Upper lobe of left lung (tissue), 6 donors: ENCODE measurements around the gene C10orf88. TPM values are rescaled to one million over a fixed set of nuclear protein-coding genes. Genes with fewer than 3 reads are reported as not detected.

Experiments used
- ATAC-seq, 2 donors: fragments of 200-7000 bp; cut with Tn5 transposase; one replicate each; pipeline ENCODE4 v1.9.1; 2022; ENCODE audit warnings: mild to moderate bottlenecking in 2 of 2, moderate library complexity in 2 of 2; ENCODE audit not compliant: low FRiP score in 2 of 2
- DNase-seq, 2 donors: peaks; one replicate each; pipeline ENCODE4 v3.0.0-alpha.2; 2019 to 2020
- H3K27ac ChIP-seq, 4 donors: fragments of 200-600 bp; sonication (generic); one replicate each; pipeline ENCODE4 v1.5.1; 2016 to 2019
- H3K27me3 ChIP-seq, 4 donors: fragments of 200-600 bp; sonication (generic); one replicate each; pipeline ENCODE4 v1.5.1; 2017 to 2019
- H3K36me3 ChIP-seq, 4 donors: fragments of 200-600 bp; sonication (generic); one replicate each; pipeline ENCODE4 v1.5.1; 2016 to 2019
- H3K4me1 ChIP-seq, 4 donors: fragments of 200-600 bp; sonication (generic); one replicate each; pipeline ENCODE4 v1.5.1; 2018 to 2019
- H3K4me3 ChIP-seq, 4 donors: fragments of 200-600 bp; sonication (generic); one replicate each; pipeline ENCODE4 v1.5.1; 2017 to 2019; ENCODE audit warnings: mild to moderate bottlenecking in 2 of 4, moderate library complexity in 1 of 4
- H3K9me3 ChIP-seq, 4 donors: fragments of 200-600 bp; sonication (generic); one replicate each; pipeline ENCODE4 v1.5.1; 2018 to 2019
- CTCF ChIP-seq, 6 experiments: fragments of 450-650 bp in 4 of 6; fragments of 200-600 bp in 2 of 6; sonication (generic) in 2 of 6; IDR thresholded peaks; one replicate each; pipeline ENCODE4 v1.5.1; 2016 to 2019; ENCODE audit warnings: antibody characterized with exemption in 6 of 6
- EP300 ChIP-seq, 4 donors: sonication (generic); formaldehyde crosslinking; IDR thresholded peaks; one replicate each; pipeline ENCODE4 v1.5.1; 2017; ENCODE audit warnings: antibody characterized with exemption in 4 of 4, control low read depth in 2 of 4
- POLR2A ChIP-seq, 4 donors: fragments of 450-650 bp; IDR thresholded peaks; one replicate each; pipeline ENCODE4 v1.5.1; 2016 to 2017; ENCODE audit warnings: antibody characterized with exemption in 4 of 4, mild to moderate bottlenecking in 2 of 4
- POLR2AphosphoS5 ChIP-seq, 2 donors: sonication (generic); formaldehyde crosslinking; IDR thresholded peaks; one replicate each; pipeline ENCODE4 v1.5.1; 2017; ENCODE audit warnings: antibody characterized with exemption in 2 of 2
- WGBS, 2 donors: methylation state at CpG; one replicate each; pipeline ENCODE4 v1.1.5; 2017 to 2018; 5-methylcytosine and 5-hydroxymethylcytosine counted together
- total RNA-seq, 6 donors: library from RNA; depleted of rRNA in 4 of 6; stranded (reverse); fragments of >200 nt in 4 of 6; gene quantifications; one replicate each; pipeline versions ENCODE4 v1.1.0 to v1.2.1, GENCODE V29; 2016 to 2021
- donor health status: DM: no; HTN: no; CAD: no; lungs with moderate emphysema.
- donor health status: DM: no; HTN: yes; CAD: no; lungs with severe emphysema.

C10orf88 gene
- total RNA-seq, 6 donors from 2014 or later = 3.9 to 8.8 (median 5.4) TPM

DNA sequence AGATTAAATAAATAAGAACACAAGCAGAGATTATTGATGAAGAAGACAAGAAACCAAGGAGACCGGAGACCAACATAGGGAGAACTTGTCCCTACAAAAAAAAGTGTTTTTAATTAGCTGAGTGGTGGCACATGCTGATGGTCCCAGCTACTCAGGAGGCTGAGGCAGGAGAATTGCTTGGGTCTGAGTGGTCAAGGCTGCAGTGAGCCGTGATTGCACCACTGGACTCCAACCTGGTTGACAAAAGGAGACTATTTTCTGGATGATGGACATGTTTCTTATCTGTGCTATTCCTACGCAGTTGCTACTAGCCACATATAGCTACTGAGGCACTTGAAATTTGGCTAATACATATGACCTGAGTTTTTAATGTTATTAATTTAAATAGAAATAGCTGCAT, 44.9 kb upstream of the C10orf88 start:
- H3K36me3 ChIP-seq = peaks cover 7 to 45% (median 16%) of the 10 kb centered on the region in 4 donors
- H3K27ac ChIP-seq = no peak overlapping the region
- no peaks in the 10 kb centered on the region for H3K27me3 ChIP-seq
- 93 to 94% methylated on average over 3 of the region's 3 CpGs for WGBS, 2 donors
- H3K9me3 ChIP-seq = no peaks in the 10 kb centered on the region
- peaks cover 8 to 15% (median 10%) of the 10 kb centered on the region in 4 donors for H3K4me1 ChIP-seq
- TF ChIP-seq EP300 (IDR thresholded peaks at IDR 0.05) (no peak), CTCF (IDR thresholded peaks at IDR 0.05) (no peak), POLR2A (IDR thresholded peaks at IDR 0.05) (no peak), POLR2AphosphoS5 (IDR thresholded peaks at IDR 0.05) (no peak)
- ATAC-seq (no peak), DNase-seq (no peak)
- no peak overlapping the region for H3K4me3 ChIP-seq

- TF ChIP-seq CTCF (IDR thresholded peaks at IDR 0.05) (no peak), POLR2A (IDR thresholded peaks at IDR 0.05) (no peak), EP300 (IDR thresholded peaks at IDR 0.05) (no peak), POLR2AphosphoS5 (IDR thresholded peaks at IDR 0.05) (no peak)
- peaks cover 9 to 50% (median 19%) of the 10 kb centered on the region in 4 donors for H3K36me3 ChIP-seq
- 88 to 90% methylated on average over 6 of the region's 6 CpGs for WGBS, 2 donors
- no peak overlapping the region for H3K27ac ChIP-seq
- ATAC-seq (no peak), DNase-seq (no peak)
- H3K27me3 ChIP-seq = no peaks in the 10 kb centered on the region
- H3K9me3 ChIP-seq = no peaks in the 10 kb centered on the region
- no peak overlapping the region for H3K4me3 ChIP-seq
- peaks cover 8 to 15% (median 10%) of the 10 kb centered on the region in 4 donors for H3K4me1 ChIP-seq
Measured at GRCh38 chr10:122998360-122998917, 44.4 kb upstream of the C10orf88 start.

DNA sequence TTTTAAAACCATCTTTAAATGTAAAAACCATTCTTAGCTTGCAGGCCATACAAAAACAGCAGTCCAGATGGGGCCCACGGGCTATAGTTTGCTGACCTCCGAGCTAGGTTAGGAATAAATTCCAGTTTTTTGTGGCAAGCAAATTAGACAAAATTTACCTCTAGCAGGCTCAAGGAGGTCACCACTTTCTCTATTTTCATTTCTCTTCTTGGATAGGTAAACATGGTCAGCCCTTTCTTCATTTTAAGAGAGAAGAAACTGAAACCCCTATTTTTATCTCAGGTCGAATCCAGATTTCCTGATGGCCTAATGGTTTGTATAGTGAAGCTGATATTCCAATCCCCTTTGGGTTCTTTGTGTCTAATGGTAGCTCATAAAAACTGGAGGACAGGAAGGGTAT, 43.8 kb upstream of the C10orf88 start:
- Histone ChIP-seq H3K9me3 (no peaks in the 10 kb centered on the region), H3K27me3 (no peaks in the 10 kb centered on the region), H3K36me3 (peaks cover 9 to 52% (median 19%) of the 10 kb centered on the region in 4 donors), H3K4me1 (peaks cover 8 to 15% (median 10%) of the 10 kb centered on the region in 4 donors), H3K27ac (no peak overlapping the region), H3K4me3 (no peak overlapping the region)
- no peak for DNase-seq
- no peak for ATAC-seq
- 83 to 84% methylated on average over 3 of the region's 3 CpGs for WGBS, 2 donors
- TF ChIP-seq POLR2A (IDR thresholded peaks at IDR 0.05) (no peak), EP300 (IDR thresholded peaks at IDR 0.05) (no peak), CTCF (IDR thresholded peaks at IDR 0.05) (no peak), POLR2AphosphoS5 (IDR thresholded peaks at IDR 0.05) (no peak)

DNA sequence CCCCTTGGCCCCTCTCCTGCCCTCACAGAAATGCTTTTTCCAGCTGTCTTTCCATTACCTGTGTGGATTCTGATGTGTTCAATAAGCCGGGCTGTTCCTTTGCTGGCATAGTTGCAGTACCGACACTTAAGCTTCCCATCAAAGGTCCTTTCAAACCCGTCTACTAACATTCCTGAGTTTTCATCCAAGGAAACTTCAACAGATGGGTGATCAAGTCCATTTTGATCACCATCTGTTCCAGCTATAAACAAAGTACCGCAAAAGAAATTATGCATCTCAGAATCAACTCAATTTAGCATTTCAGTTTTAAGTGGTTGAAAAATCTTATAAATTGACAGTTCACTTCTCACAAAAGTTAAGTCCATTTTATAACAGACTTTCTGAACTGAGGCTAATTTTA, 41.9 kb upstream of the C10orf88 start:
- ATAC-seq (no peak), DNase-seq (no peak)
- no peak overlapping the region for H3K27ac ChIP-seq
- H3K4me3 ChIP-seq = no peak overlapping the region
- no peaks in the 10 kb centered on the region for H3K9me3 ChIP-seq
- peaks cover 8 to 15% (median 10%) of the 10 kb centered on the region in 4 donors for H3K4me1 ChIP-seq
- H3K27me3 ChIP-seq = no peaks in the 10 kb centered on the region
- TF ChIP-seq POLR2AphosphoS5 (IDR thresholded peaks at IDR 0.05) (no peak), POLR2A (IDR thresholded peaks at IDR 0.05) (no peak), CTCF (IDR thresholded peaks at IDR 0.05) (no peak), EP300 (IDR thresholded peaks at IDR 0.05) (no peak)
- WGBS, 2 donors = 81 to 90% methylated on average over 4 of the region's 4 CpGs
- H3K36me3 ChIP-seq = peaks cover 9 to 63% (median 19%) of the 10 kb centered on the region in 4 donors

GRCh38 chr10:122993797-122994336, 39.8 kb upstream of the C10orf88 start:
- DNase-seq (peak in 1 of 2 donors; percentile 20), ATAC-seq (no peak)
- H3K36me3 ChIP-seq = peaks cover 9 to 70% (median 19%) of the 10 kb centered on the region in 4 donors
- TF ChIP-seq CTCF (IDR thresholded peaks at IDR 0.05) (no peak), EP300 (IDR thresholded peaks at IDR 0.05) (no peak), POLR2A (IDR thresholded peaks at IDR 0.05) (no peak), POLR2AphosphoS5 (IDR thresholded peaks at IDR 0.05) (no peak)
- no peak overlapping the region for H3K27ac ChIP-seq
- no peak overlapping the region for H3K4me3 ChIP-seq
- no peaks in the 10 kb centered on the region for H3K27me3 ChIP-seq
- no peaks in the 10 kb centered on the region for H3K9me3 ChIP-seq
- peaks cover 0 to 2% (median 1%) of the 10 kb centered on the region in 4 donors for H3K4me1 ChIP-seq
- 95% methylated on average over 5 to 6 of the region's 6 CpGs for WGBS, 2 donors
